IMR-90 (cell line): Measurements from ENCODE around the gene LYRM7. TPM values are rescaled to one million over a fixed set of nuclear protein-coding genes. Genes with fewer than 3 reads are reported as not detected.

Source experiments
- ATAC-seq: fragments of 200-7000 bp; cut with Tn5 transposase; 2 replicates; pipeline ENCODE4 v1.9.1; 2020; ENCODE audit warnings: low read depth, mild to moderate bottlenecking, moderate library complexity
- BruUV-seq: library from RNA; stranded (reverse); fragments of 400-500 nt; replicated peaks from 2 replicates; lab custom pipeline; 2021; lab: Mats Ljungman, UMichigan
- CTCF ChIA-PET: fragments of 300-600 bp; formaldehyde crosslinking; extraction: SDS; loops from one replicate; lab custom pipeline; 2021; ENCODE audit warnings: antibody characterized with exemption; lab: Yijun Ruan, JAX
- POLR2A ChIA-PET: fragments of 300-600 bp; sonication (Branson Sonifier 250); formaldehyde crosslinking; loops from one replicate; lab custom pipeline; 2022; ENCODE audit warnings: antibody characterized with exemption; ENCODE audit not compliant: unreplicated experiment; lab: Charles Lee
- DNase-seq: peaks from one replicate; pipeline ENCODE4 v3.0.0; 2013
- H2AFZ ChIP-seq: replicated peaks from 2 replicates; pipeline ENCODE3; 2013; ENCODE audit warnings: low read length, mild to moderate bottlenecking; ENCODE audit not compliant: poor library complexity
- H2AK5ac ChIP-seq: 2 replicates; pipeline ENCODE4 v1.6.1; 2013; ENCODE audit warnings: low read depth, low read length, inconsistent platforms
- H2AK9ac ChIP-seq: replicated peaks from 2 replicates; pipeline ENCODE3; 2013; ENCODE audit warnings: mild to moderate bottlenecking, low read depth, low read length, moderate library complexity; ENCODE audit not compliant: poor library complexity
- H2BK120ac ChIP-seq: 2 replicates; pipeline ENCODE4 v1.6.1; 2013; ENCODE audit warnings: low read depth, low read length, inconsistent platforms
- H2BK15ac ChIP-seq: 3 replicates; pipeline ENCODE4 v1.6.1; 2013; ENCODE audit warnings: low read depth, low read length, inconsistent platforms
- H2BK20ac ChIP-seq: 2 replicates; pipeline ENCODE4 v1.6.1; 2013; ENCODE audit warnings: low read depth, mild to moderate bottlenecking, inconsistent platforms, low read length, moderate library complexity
- H2BK5ac ChIP-seq: 2 replicates; pipeline ENCODE4 v1.6.1; 2013; ENCODE audit warnings: mild to moderate bottlenecking, low read depth, low read length, inconsistent platforms; ENCODE audit not compliant: poor library complexity, severe bottlenecking
- H3K14ac ChIP-seq: replicated peaks from 2 replicates; pipeline ENCODE4 v1.6.1; 2013; ENCODE audit warnings: low read depth, low read length, inconsistent platforms
- H3K18ac ChIP-seq: 2 replicates; pipeline ENCODE4 v1.6.1; 2013; ENCODE audit warnings: low read depth, low read length, control low read depth
- H3K23ac ChIP-seq: 2 replicates; pipeline ENCODE4 v1.6.1; 2013; ENCODE audit warnings: low read depth, low read length, inconsistent platforms
- H3K27ac ChIP-seq: 2 replicates; pipeline ENCODE4 v1.5.1; 2013; ENCODE audit warnings: mild to moderate bottlenecking, control low read depth, low read length; ENCODE audit not compliant: insufficient read depth
- H3K27me3 ChIP-seq: 2 replicates; pipeline ENCODE4 v1.6.1; 2013; ENCODE audit warnings: low read length; ENCODE audit not compliant: control insufficient read depth, insufficient read depth
- H3K36me3 ChIP-seq: 2 replicates; pipeline ENCODE4 v1.6.1; 2013; ENCODE audit warnings: low read length, mixed read lengths; ENCODE audit not compliant: control insufficient read depth, insufficient read depth
- H3K4ac ChIP-seq: 2 replicates; pipeline ENCODE4 v1.6.1; 2013; ENCODE audit warnings: low read depth, low read length, inconsistent platforms
- H3K4me1 ChIP-seq: 2 replicates; pipeline ENCODE4 v1.6.1; 2013; ENCODE audit warnings: low read length, mixed read lengths; ENCODE audit not compliant: control insufficient read depth, insufficient read depth
- H3K4me2 ChIP-seq: 2 replicates; pipeline ENCODE4 v1.6.1; 2013; ENCODE audit warnings: low read depth, mild to moderate bottlenecking, control low read depth, low read length, moderate library complexity
- H3K4me3 ChIP-seq: 2 replicates; pipeline ENCODE4 v1.5.1; 2013; ENCODE audit warnings: low read depth, mild to moderate bottlenecking, control low read depth, low read length, moderate library complexity; ENCODE audit not compliant: insufficient read depth
- H3K56ac ChIP-seq: 2 replicates; pipeline ENCODE4 v1.6.1; 2013; ENCODE audit warnings: low read length, inconsistent platforms; ENCODE audit not compliant: insufficient read depth; ENCODE audit errors: extremely low read depth
- H3K79me1 ChIP-seq, 2 experiments: 2 replicates each; pipeline ENCODE4 v1.6.1; 2013; ENCODE audit warnings: low read length in 2 of 2, inconsistent platforms in 1 of 2, low read depth in 1 of 2
- H3K9ac ChIP-seq: 2 replicates; pipeline ENCODE4 v1.6.1; 2013; ENCODE audit warnings: low read depth, low read length, control low read depth
- H3K9me1 ChIP-seq: 2 replicates; pipeline ENCODE4 v1.6.1; 2013; ENCODE audit warnings: low read length, inconsistent platforms; ENCODE audit not compliant: insufficient read depth
- H3K9me3 ChIP-seq: 2 replicates; pipeline ENCODE4 v1.6.1; 2013; ENCODE audit warnings: low read length; ENCODE audit not compliant: control insufficient read depth, insufficient read depth
- H4K20me1 ChIP-seq: 2 replicates; pipeline ENCODE4 v1.6.1; 2013; ENCODE audit warnings: low read length, inconsistent platforms; ENCODE audit not compliant: insufficient read depth
- H4K5ac ChIP-seq: 2 replicates; pipeline ENCODE4 v1.6.1; 2013; ENCODE audit warnings: mild to moderate bottlenecking, low read depth, low read length, control low read depth
- H4K8ac ChIP-seq, 2 experiments: 2 replicates each; pipeline ENCODE4 v1.6.1; 2013; ENCODE audit warnings: low read depth in 2 of 2, low read length in 2 of 2, control low read depth in 1 of 2, inconsistent platforms in 1 of 2
- H4K91ac ChIP-seq: 2 replicates; pipeline ENCODE4 v1.6.1; 2013; ENCODE audit warnings: low read depth, low read length, inconsistent platforms; ENCODE audit not compliant: insufficient read depth
- BHLHE40 ChIP-seq: fragments of 150-350 bp; IDR thresholded peaks from 2 replicates; pipeline ENCODE4 v1.6.1; 2016; ENCODE audit warnings: mild to moderate bottlenecking, low read depth, low read length
- CEBPB ChIP-seq: IDR thresholded peaks from 2 replicates; pipeline ENCODE4 v1.6.1; 2012; ENCODE audit warnings: low read depth, low read length, improper control_type of control experiment
- CHD1 ChIP-seq: IDR thresholded peaks from 2 replicates; pipeline ENCODE4 v1.6.1; 2012; ENCODE audit warnings: low read depth, low read length, improper control_type of control experiment
- CTCF ChIP-seq: conservative IDR thresholded peaks from 2 replicates; pipeline ENCODE4 v1.5.1; 2012; ENCODE audit warnings: mild to moderate bottlenecking, low read depth, low read length, improper control_type of control experiment
- ELK1 ChIP-seq: fragments of 150-350 bp; IDR thresholded peaks from 2 replicates; pipeline ENCODE4 v1.6.1; 2016; ENCODE audit warnings: low read depth, mild to moderate bottlenecking, low read length, moderate library complexity, borderline replicate concordance
- FOS ChIP-seq: fragments of 150-350 bp; IDR thresholded peaks from 2 replicates; pipeline ENCODE4 v1.6.1; 2016; ENCODE audit warnings: low read depth, low read length
- MAFK ChIP-seq: IDR thresholded peaks from 2 replicates; pipeline ENCODE4 v1.6.1; 2012; ENCODE audit warnings: low read depth, low read length, improper control_type of control experiment
- MXI1 ChIP-seq: IDR thresholded peaks from 2 replicates; pipeline ENCODE4 v1.6.1; 2012; ENCODE audit warnings: low read depth, mild to moderate bottlenecking, low read length, moderate library complexity, borderline replicate concordance
- NFE2L2 ChIP-seq: fragments of 150-350 bp; IDR thresholded peaks from 2 replicates; pipeline ENCODE4 v1.6.1; 2016; ENCODE audit warnings: low read depth, mild to moderate bottlenecking, low read length
- POLR2A ChIP-seq: IDR thresholded peaks from 2 replicates; pipeline ENCODE4 v1.6.1; 2012; ENCODE audit warnings: mild to moderate bottlenecking, low read depth, low read length
- RAD21 ChIP-seq: IDR thresholded peaks from 2 replicates; pipeline ENCODE4 v1.6.1; 2012; ENCODE audit warnings: low read length, improper control_type of control experiment
- RCOR1 ChIP-seq: IDR thresholded peaks from 2 replicates; pipeline ENCODE4 v1.6.1; 2012; ENCODE audit warnings: mild to moderate bottlenecking, low read length, improper control_type of control experiment; ENCODE audit not compliant: insufficient replicate concordance
- RFX5 ChIP-seq: IDR thresholded peaks from 2 replicates; pipeline ENCODE4 v1.8.0; 2012; ENCODE audit warnings: low read depth, mild to moderate bottlenecking, low read length, moderate library complexity
- SMC3 ChIP-seq: fragments of 150-350 bp; IDR thresholded peaks from 2 replicates; pipeline ENCODE4 v1.6.1; 2016; ENCODE audit warnings: low read depth, mild to moderate bottlenecking, antibody characterized with exemption, low read length, moderate library complexity
- USF2 ChIP-seq: fragments of 150-350 bp; IDR thresholded peaks from 2 replicates; pipeline ENCODE4 v1.6.1; 2017; ENCODE audit warnings: mild to moderate bottlenecking, antibody characterized with exemption, low read length, low read depth
- WGBS, 2 experiments: methylation state at CpG; one replicate each; pipeline versions ENCODE4 v1.1.5 to v1.1.7; 2013; ENCODE audit warnings: missing lambda C conversion rate in 2 of 2; ENCODE audit not compliant: insufficient read length in 1 of 2; ENCODE audit errors: extremely low coverage in 2 of 2; 5-methylcytosine and 5-hydroxymethylcytosine counted together
- dilution Hi-C: fragments of 300-500 bp; cut with HindIII; formaldehyde crosslinking; loops from one replicate; pipeline ENCODE4 v1.14.3; 2018; ENCODE audit warnings: low sequenced_read_pairs; ENCODE audit not compliant: unreplicated experiment
- in situ Hi-C: fragments of 300-500 bp; cut with MboI; formaldehyde crosslinking; loops from 3 replicates; pipeline ENCODE4 v1.14.3; 2019; ENCODE audit warnings: low sequenced_read_pairs, inconsistent platforms, mixed read lengths
- intact Hi-C: fragments of 100-400 bp; cut with micrococcal nuclease; formaldehyde crosslinking; loops from 2 replicates; pipeline ENCODE4 v1.10.0; 2022
- polyA plus RNA-seq, 3 experiments: library from polyadenylated mRNA; depleted of rRNA; stranded (reverse); fragments of >200 nt; gene quantifications; 2 replicates each; pipeline ENCODE4 v1.2.3, GENCODE V29; 2012; ENCODE audit warnings: low replicate concordance in 1 of 3
- total RNA-seq: library from RNA; depleted of rRNA; stranded (reverse); fragments of >200 nt; gene quantifications from 2 replicates; pipeline ENCODE4 v1.2.3, GENCODE V29; 2012

The LYRM7 gene
- total and polyA plus RNA-seq, 2 of the 4 experiments (the other 2 are of a cell fraction), result 2.5 to 3.4 TPM

- ChIA-PET CTCF (no interaction called here), POLR2A (no interaction called here)
- no peak overlapping the region; the same call in 1 of the 2 replicates for H3K4ac ChIP-seq
- no peaks in the 10 kb centered on the region for H3K9me3 ChIP-seq
- H3K14ac ChIP-seq, result no peak overlapping the region
- no peak overlapping the region for H3K4me3 ChIP-seq
- H4K20me1 ChIP-seq, result no peaks in the 10 kb centered on the region
- H4K5ac ChIP-seq, result no peak overlapping the region
- no peak overlapping the region for H4K8ac ChIP-seq
- no peaks in the 10 kb centered on the region for H3K27me3 ChIP-seq
- 0 out of 2 replicates have a peak, but pooled peaks cover 2% of the 10 kb centered on the region for H3K9me1 ChIP-seq
- H2BK20ac ChIP-seq, result no peak overlapping the region
- in situ Hi-C loops (no loop called here), intact Hi-C loops (no loop called here), dilution Hi-C loops (no loop called here)
- no peak overlapping the region for H2BK120ac ChIP-seq
- no peak overlapping the region for H2BK5ac ChIP-seq
- no peak overlapping the region for H2BK15ac ChIP-seq
- no peak overlapping the region for H3K56ac ChIP-seq
- H3K4me2 ChIP-seq, result no peak overlapping the region
- no peak overlapping the region for H3K23ac ChIP-seq
- no peak overlapping the region for H3K18ac ChIP-seq
- no peak overlapping the region for H2AK9ac ChIP-seq
- H3K36me3 ChIP-seq, result no peaks in the 10 kb centered on the region
- 100% methylated on average over 2 of the region's 6 CpGs; no CpG with 5 or more reads in 1 of the 2 experiments for WGBS, 2 experiments
- H2AK5ac ChIP-seq, result no peak overlapping the region
- H3K9ac ChIP-seq, result no peak overlapping the region
- no peak overlapping the region for H3K27ac ChIP-seq
- peaks cover 7% of the 10 kb centered on the region for H3K4me1 ChIP-seq
- DNase-seq (no peak), ATAC-seq (no peak)
- no peaks in the 10 kb centered on the region for H3K79me1 ChIP-seq
- H4K91ac ChIP-seq, result no peak overlapping the region
- no TSS peak for BruUV-seq
- peak overlapping the region; percentile 26 for H2AFZ ChIP-seq
- no peak for TF ChIP-seq RCOR1
- TF ChIP-seq MXI1, result no peak
- TF ChIP-seq USF2, result no peak
- no peak for TF ChIP-seq BHLHE40
- no peak for TF ChIP-seq SMC3
- no peak for TF ChIP-seq RAD21
- TF ChIP-seq FOS, result no peak
- TF ChIP-seq MAFK, result no peak
- TF ChIP-seq POLR2A, result no peak
- TF ChIP-seq ELK1, result no peak
- TF ChIP-seq CEBPB, result no peak
- no peak for TF ChIP-seq CHD1
- TF ChIP-seq NFE2L2, result no peak
- no peak for TF ChIP-seq RFX5
- TF ChIP-seq CTCF, result no peak
Measured at GRCh38 chr5:131224387-131225201, 53.9 kb downstream of the LYRM7 start.
